Transverse colon (tissue), 4 donors: ENCODE data around the gene BACH1.

ENCODE experiments used
- EP300 ChIP-seq: sonication (generic); formaldehyde crosslinking; IDR thresholded peaks from one replicate; pipeline ENCODE4 v1.6.1; 2017; ENCODE audit warnings: antibody characterized with exemption, low read depth
- POLR2A ChIP-seq: fragments of 450-650 bp; IDR thresholded peaks from one replicate; pipeline ENCODE4 v1.6.1; 2016; ENCODE audit warnings: antibody characterized with exemption, mild to moderate bottlenecking, moderate library complexity
- POLR2AphosphoS5 ChIP-seq, 3 donors: sonication (generic); formaldehyde crosslinking; IDR thresholded peaks; one replicate each; pipeline ENCODE4 v1.6.1; 2016; ENCODE audit warnings: antibody characterized with exemption in 3 of 3
- TF ChIP-seq, protein P1 (sequence below), 5 experiments: fragments of 200-600 bp in 3 of 5; fragments of 450-650 bp in 2 of 5; sonication (generic) in 3 of 5; IDR thresholded peaks; 1 replicate in 2 of 5; 2 replicates in 3 of 5; pipeline ENCODE4 v1.5.1; 2016 to 2017; ENCODE audit warnings: antibody characterized with exemption in 5 of 5, inconsistent platforms in 3 of 5, mild to moderate bottlenecking in 2 of 5, moderate library complexity in 1 of 5

GRCh38 chr21:29385934-29386520, 87.3 kb downstream of the BACH1 start:
- TF ChIP-seq, protein P1, sequence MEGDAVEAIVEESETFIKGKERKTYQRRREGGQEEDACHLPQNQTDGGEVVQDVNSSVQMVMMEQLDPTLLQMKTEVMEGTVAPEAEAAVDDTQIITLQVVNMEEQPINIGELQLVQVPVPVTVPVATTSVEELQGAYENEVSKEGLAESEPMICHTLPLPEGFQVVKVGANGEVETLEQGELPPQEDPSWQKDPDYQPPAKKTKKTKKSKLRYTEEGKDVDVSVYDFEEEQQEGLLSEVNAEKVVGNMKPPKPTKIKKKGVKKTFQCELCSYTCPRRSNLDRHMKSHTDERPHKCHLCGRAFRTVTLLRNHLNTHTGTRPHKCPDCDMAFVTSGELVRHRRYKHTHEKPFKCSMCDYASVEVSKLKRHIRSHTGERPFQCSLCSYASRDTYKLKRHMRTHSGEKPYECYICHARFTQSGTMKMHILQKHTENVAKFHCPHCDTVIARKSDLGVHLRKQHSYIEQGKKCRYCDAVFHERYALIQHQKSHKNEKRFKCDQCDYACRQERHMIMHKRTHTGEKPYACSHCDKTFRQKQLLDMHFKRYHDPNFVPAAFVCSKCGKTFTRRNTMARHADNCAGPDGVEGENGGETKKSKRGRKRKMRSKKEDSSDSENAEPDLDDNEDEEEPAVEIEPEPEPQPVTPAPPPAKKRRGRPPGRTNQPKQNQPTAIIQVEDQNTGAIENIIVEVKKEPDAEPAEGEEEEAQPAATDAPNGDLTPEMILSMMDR (IDR thresholded peaks at IDR 0.05): no peak
- TF ChIP-seq POLR2A (no peak), POLR2AphosphoS5 (IDR thresholded peaks at IDR 0.05) (no peak), EP300 (no peak)
